H1 (cell line): ENCODE results near the gene C2CD3. TPM values are rescaled to one million over a fixed set of nuclear protein-coding genes. Genes with fewer than 3 reads are reported as not detected.

ENCODE experiments used
- CTCF ChIA-PET: fragments of 300-600 bp; sonication (Branson Sonifier 250); formaldehyde crosslinking; loops from one replicate; lab custom pipeline; 2021; ENCODE audit not compliant: partially characterized antibody; lab: Charles Lee
- POLR2A ChIA-PET: fragments of 300-600 bp; sonication (Branson Sonifier 250); formaldehyde crosslinking; loops from one replicate; lab custom pipeline; 2021; ENCODE audit warnings: inconsistent platforms; ENCODE audit not compliant: partially characterized antibody; lab: Charles Lee
- DNase-seq, 2 experiments: peaks; one replicate each; pipeline versions ENCODE4 v3.0.0 to v3.0.0-alpha.2; 2010 to 2022; ENCODE audit warnings: low spot score in 2 of 2, low read depth in 1 of 2, mixed read lengths in 1 of 2
- FAIRE-seq: peaks from 2 replicates; lab custom pipeline; 2011; peaks lifted over from hg19 to GRCh38; lab: Jason Lieb, UNC
- H2AFZ ChIP-seq: 2 replicates; pipeline ENCODE4 v1.8.1; 2012; ENCODE audit warnings: low read length, inconsistent platforms
- H2AK5ac ChIP-seq: 2 replicates; pipeline ENCODE4 v1.6.1; 2013; ENCODE audit warnings: low read depth, low read length
- H2BK120ac ChIP-seq: replicated peaks from 2 replicates; pipeline ENCODE3; 2013; ENCODE audit warnings: low read depth, low read length, inconsistent platforms
- H2BK12ac ChIP-seq: 2 replicates; pipeline ENCODE4 v1.6.1; 2013; ENCODE audit warnings: low read depth, low read length
- H2BK15ac ChIP-seq: 2 replicates; pipeline ENCODE4 v1.6.1; 2013; ENCODE audit warnings: low read length
- H2BK20ac ChIP-seq: 2 replicates; pipeline ENCODE4 v1.6.1; 2013; ENCODE audit warnings: low read length
- H2BK5ac ChIP-seq: 2 replicates; pipeline ENCODE4 v1.6.1; 2013; ENCODE audit warnings: low read depth, low read length
- H3K14ac ChIP-seq: 2 replicates; pipeline ENCODE4 v1.6.1; 2013; ENCODE audit warnings: inconsistent platforms; ENCODE audit not compliant: insufficient read length
- H3K18ac ChIP-seq: 2 replicates; pipeline ENCODE4 v1.6.1; 2013; ENCODE audit warnings: low read length; ENCODE audit errors: extremely low read depth
- H3K23ac ChIP-seq: 2 replicates; pipeline ENCODE4 v1.6.1; 2013; ENCODE audit warnings: inconsistent platforms; ENCODE audit not compliant: insufficient read length
- H3K23me2 ChIP-seq: 2 replicates; pipeline ENCODE4 v1.6.1; 2013; ENCODE audit warnings: low read depth, low read length
- H3K27ac ChIP-seq: 2 replicates; pipeline ENCODE4 v1.6.1; 2011; ENCODE audit warnings: low read depth, low read length, inconsistent platforms
- H3K27me3 ChIP-seq, 4 experiments: replicated peaks in 1 of 4; 1 replicate in 1 of 4; 2 replicates in 3 of 4; pipeline versions ENCODE4 v1.6.1 to v1.8.1; 2011 to 2013; ENCODE audit warnings: low read length in 3 of 4, mild to moderate bottlenecking in 3 of 4, inconsistent platforms in 2 of 4, mixed read lengths in 2 of 4, moderate library complexity in 1 of 4; ENCODE audit not compliant: control insufficient read depth in 3 of 4, insufficient read depth in 3 of 4; ENCODE audit errors: extremely low read depth in 1 of 4
- H3K36me3 ChIP-seq, 4 experiments: 2 replicates each; pipeline versions ENCODE4 v1.6.1 to v1.8.1; 2011 to 2013; ENCODE audit warnings: mild to moderate bottlenecking in 4 of 4, low read length in 3 of 4, moderate library complexity in 2 of 4, control low read depth in 1 of 4, inconsistent platforms in 1 of 4; ENCODE audit not compliant: insufficient read depth in 4 of 4, control insufficient read depth in 2 of 4
- H3K4ac ChIP-seq: replicated peaks from 2 replicates; pipeline ENCODE3; 2013; ENCODE audit warnings: low read length, low read depth, mixed read lengths, inconsistent platforms; ENCODE audit not compliant: insufficient read length
- H3K4me1 ChIP-seq, 4 experiments: replicated peaks in 1 of 4; 1 replicate in 1 of 4; 2 replicates in 3 of 4; pipeline versions ENCODE4 v1.6.1 to v1.8.1; 2011 to 2013; ENCODE audit warnings: low read length in 3 of 4, inconsistent platforms in 2 of 4, mixed read lengths in 1 of 4; ENCODE audit not compliant: insufficient read depth in 4 of 4, control insufficient read depth in 3 of 4
- H3K4me2 ChIP-seq, 2 experiments: 2 replicates each; pipeline versions ENCODE4 v1.6.1 to v1.8.1; 2011 to 2013; ENCODE audit warnings: low read depth in 2 of 2, low read length in 2 of 2, control low read depth in 1 of 2, inconsistent platforms in 1 of 2, mild to moderate bottlenecking in 1 of 2; ENCODE audit not compliant: insufficient read depth in 1 of 2
- H3K4me3 ChIP-seq, 4 experiments: fragments of 200-600, 300-600 bp in 1 of 4; sonication (generic), shearing (Covaris generic), sonication (Bioruptor Twin) in 1 of 4; 2 replicates each; pipeline versions ENCODE4 v1.5.1 to v1.8.1; 2011 to 2016; ENCODE audit warnings: low read length in 4 of 4, low read depth in 3 of 4, control low read depth in 2 of 4, inconsistent platforms in 2 of 4, mild to moderate bottlenecking in 2 of 4, mixed read lengths in 1 of 4, moderate library complexity in 1 of 4; ENCODE audit not compliant: insufficient read depth in 2 of 4; ENCODE audit errors: extremely low read depth in 1 of 4
- H3K56ac ChIP-seq: replicated peaks from 2 replicates; pipeline ENCODE3; 2013; ENCODE audit warnings: low read depth, mild to moderate bottlenecking, mixed read lengths, low read length, inconsistent platforms; ENCODE audit not compliant: insufficient read length
- H3K79me1 ChIP-seq: 2 replicates; pipeline ENCODE4 v1.6.1; 2013; ENCODE audit warnings: low read depth, low read length, control low read depth
- H3K79me2 ChIP-seq, 2 experiments: 2 replicates each; pipeline versions ENCODE4 v1.6.1 to v1.8.1; 2012 to 2013; ENCODE audit warnings: low read length in 2 of 2, mild to moderate bottlenecking in 2 of 2, inconsistent platforms in 1 of 2; ENCODE audit not compliant: insufficient read depth in 2 of 2, control insufficient read depth in 1 of 2
- H3K9ac ChIP-seq, 4 experiments: replicated peaks in 1 of 4; 1 replicate in 1 of 4; 2 replicates in 3 of 4; pipeline versions ENCODE4 v1.6.1 to v1.8.1; 2011 to 2013; ENCODE audit warnings: low read depth in 3 of 4, low read length in 3 of 4, control low read depth in 2 of 4, mild to moderate bottlenecking in 2 of 4, moderate library complexity in 2 of 4, inconsistent platforms in 1 of 4; ENCODE audit errors: extremely low read depth in 1 of 4
- H3K9me3 ChIP-seq, 2 experiments: 2 replicates each; pipeline versions ENCODE4 v1.6.1 to v1.8.1; 2012 to 2013; ENCODE audit warnings: mild to moderate bottlenecking in 2 of 2, moderate library complexity in 2 of 2, control low read depth in 1 of 2, inconsistent platforms in 1 of 2, low read depth in 1 of 2, low read length in 1 of 2, mixed read lengths in 1 of 2; ENCODE audit not compliant: insufficient read depth in 2 of 2
- H4K20me1 ChIP-seq, 2 experiments: replicated peaks in 1 of 2; 2 replicates each; pipeline versions ENCODE3 to v1.8.1; 2011 to 2013; ENCODE audit warnings: inconsistent platforms in 2 of 2, low read length in 2 of 2, mild to moderate bottlenecking in 1 of 2; ENCODE audit not compliant: insufficient read depth in 2 of 2, control insufficient read depth in 1 of 2
- H4K5ac ChIP-seq: 2 replicates; pipeline ENCODE4 v1.6.1; 2013; ENCODE audit warnings: low read length, low read depth, mixed read lengths, inconsistent platforms; ENCODE audit not compliant: insufficient read length
- H4K8ac ChIP-seq: 2 replicates; pipeline ENCODE4 v1.8.0; 2013; ENCODE audit warnings: mild to moderate bottlenecking, moderate library complexity, low read length, inconsistent platforms; ENCODE audit not compliant: insufficient read depth; ENCODE audit errors: extremely low read depth
- H4K91ac ChIP-seq: replicated peaks from 2 replicates; pipeline ENCODE3; 2013; ENCODE audit warnings: low read length, mixed read lengths, inconsistent platforms; ENCODE audit not compliant: insufficient read length
- CREB1 ChIP-seq: IDR thresholded peaks from 2 replicates; pipeline ENCODE4 v1.6.1; 2012; ENCODE audit warnings: inconsistent platforms
- HDAC2 ChIP-seq, 2 experiments: fragments of 300-600 bp in 1 of 2; sonication (generic) in 1 of 2; IDR thresholded peaks; 2 replicates each; pipeline ENCODE4 v1.6.1; 2011 to 2012; ENCODE audit warnings: low read depth in 2 of 2, low read length in 2 of 2, mild to moderate bottlenecking in 2 of 2, moderate library complexity in 2 of 2, borderline replicate concordance in 1 of 2, inconsistent platforms in 1 of 2
- JUND ChIP-seq: IDR thresholded peaks from 2 replicates; pipeline ENCODE4 v1.6.1; 2011; ENCODE audit warnings: mild to moderate bottlenecking, improper control_type of control experiment, low read length
- NANOG ChIP-seq: IDR thresholded peaks from 2 replicates; pipeline ENCODE4 v1.6.1; 2011; ENCODE audit warnings: low read length, low read depth, mild to moderate bottlenecking, inconsistent platforms; ENCODE audit not compliant: insufficient read depth, poor library complexity, severe bottlenecking
- RBBP5 ChIP-seq: IDR thresholded peaks from 2 replicates; pipeline ENCODE4 v1.7.1; 2012; ENCODE audit warnings: low read depth, mild to moderate bottlenecking, inconsistent platforms, low read length, moderate library complexity, borderline replicate concordance
- WGBS, 2 experiments: shearing (Covaris generic) in 1 of 2; methylation state at CpG; one replicate each; pipeline versions ENCODE4 v1.1.6 to v1.1.7; 2013 to 2015; ENCODE audit warnings: low lambda C conversion rate in 2 of 2, mixed read lengths in 2 of 2, inconsistent platforms in 1 of 2, low coverage in 1 of 2, missing lambda C conversion rate in 1 of 2; ENCODE audit not compliant: insufficient replicate concordance in 2 of 2, insufficient coverage in 1 of 2, insufficient read length in 1 of 2; ENCODE audit errors: extremely low coverage in 1 of 2, missing lambda C conversion rate in 1 of 2; 5-methylcytosine and 5-hydroxymethylcytosine counted together
- polyA plus RNA-seq, 7 experiments: library from polyadenylated mRNA; depleted of rRNA in 3 of 7; stranded (reverse) in 5 of 7; unstranded in 2 of 7; fragments of >200 nt in 5 of 7; fragments of 200-250 nt in 2 of 7; gene quantifications; 1 replicate in 5 of 7; 2 replicates in 1 of 7; 4 replicates in 1 of 7; pipeline versions ENCODE4 v1.2.1 to v1.2.3, GENCODE V29; 2011 to 2013; ENCODE audit warnings: missing spikeins in 2 of 7, mixed read lengths in 2 of 7
- total RNA-seq: library from RNA; stranded (reverse); fragmentation: NEBNext Ultra II Directional; extraction: Animal tissue kit (Norgen Biotek cat#: 25700); gene quantifications from 2 replicates; pipeline ENCODE4 v1.2.1, GENCODE V29; 2021

C2CD3 gene
- total and polyA plus RNA-seq, 2 of the 8 experiments (the other 6 are each of a cell fraction or from before 2014, with no cell fraction given) = 11.0 to 29.1 TPM

GRCh38 chr11:74220376-74220775 is 49.6 kb upstream of the C2CD3 start:
- Histone ChIP-seq H2AK5ac (no peak overlapping the region), H3K27ac (no peak overlapping the region), H3K4me2 (no peak overlapping the region), H3K36me3 (peaks cover 0 to 4% (median 2%) of the 10 kb centered on the region in 4 experiments; a peak in 2 of 8 replicates), H3K27me3 (no peaks in the 10 kb centered on the region), H3K4ac (no peak overlapping the region), H4K8ac (no peak overlapping the region), H2AFZ (no peak overlapping the region), H4K91ac (no peak overlapping the region), H3K18ac (no peak overlapping the region), H3K23me2 (no peaks in the 10 kb centered on the region), H2BK120ac (no peak overlapping the region), H2BK12ac (no peak overlapping the region), H4K20me1 (no peaks in the 10 kb centered on the region), H3K56ac (no peak overlapping the region), H3K23ac (no peak overlapping the region), H2BK20ac (no peak overlapping the region), H3K14ac (no peak overlapping the region), H3K4me1 (no peaks in the 10 kb centered on the region), H3K9ac (no peak overlapping the region), H3K9me3 (no peaks in the 10 kb centered on the region), H4K5ac (no peak overlapping the region), H2BK15ac (no peak overlapping the region), H3K79me1 (no peaks in the 10 kb centered on the region), H2BK5ac (no peak overlapping the region), H3K79me2 (no peaks in the 10 kb centered on the region), H3K4me3 (no peak overlapping the region)
- POLR2A ChIA-PET = no interaction called here
- 94% methylated on average over 1 of the region's 1 CpG; no CpG with 5 or more reads in 1 of the 2 experiments for WGBS, 2 experiments
- CTCF ChIA-PET = interaction anchor here (1.6 kb wide), 1 partner anchor 12 kb away, joined by 3 read pairs; no protein-coding TSS in a partner anchor
- no peak for FAIRE-seq
- no peak for DNase-seq
- TF ChIP-seq CREB1 (no peak), NANOG (no peak), HDAC2 (IDR thresholded peaks at IDR 0.05; ENCODE audit: borderline replicate concordance in 1 of 2, low read depth in 2 of 2, low read length in 2 of 2) (no peak), JUND (no peak), RBBP5 (no peak)
